ENCODE results near the gene CD101.

GRCh38 chr1:117034791-117035290 is 33.3 kb downstream of the CD101 start:
- TF ChIP-seq CTCF (IDR thresholded peaks at IDR 0.05): no peak
- no peak for TF ChIP-seq POLR2A (IDR thresholded peaks at IDR 0.05)
